Measurements from ENCODE around the gene FBXW7.
"Not testable (repeated sequence)": the region's sequence is repeated elsewhere in the genome, so short reads cannot be mapped to it uniquely, and the experiment has no call there.

Gene FBXW7

DNA sequence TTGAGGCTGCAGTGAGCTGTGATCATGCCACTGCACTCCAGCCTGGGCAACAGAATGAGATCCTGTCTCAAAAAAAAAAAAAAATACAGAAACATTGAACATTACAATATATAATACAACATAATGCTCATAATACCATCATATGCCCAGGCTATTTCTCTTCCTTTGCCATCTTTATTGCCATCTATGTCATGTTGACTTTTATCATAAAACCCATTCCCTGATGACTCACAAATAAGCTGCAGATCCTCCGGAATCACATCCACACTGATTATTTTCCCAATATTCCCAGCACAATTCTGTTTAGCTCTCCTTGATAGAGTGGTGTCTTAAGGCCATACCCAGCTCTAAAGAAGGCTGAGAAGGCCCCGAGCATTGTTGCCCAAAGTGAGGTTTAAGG lies 9.2 kb upstream of the FBXW7 start:
- DNase-seq (ENCODE audit: low spot score): no peak

DNA sequence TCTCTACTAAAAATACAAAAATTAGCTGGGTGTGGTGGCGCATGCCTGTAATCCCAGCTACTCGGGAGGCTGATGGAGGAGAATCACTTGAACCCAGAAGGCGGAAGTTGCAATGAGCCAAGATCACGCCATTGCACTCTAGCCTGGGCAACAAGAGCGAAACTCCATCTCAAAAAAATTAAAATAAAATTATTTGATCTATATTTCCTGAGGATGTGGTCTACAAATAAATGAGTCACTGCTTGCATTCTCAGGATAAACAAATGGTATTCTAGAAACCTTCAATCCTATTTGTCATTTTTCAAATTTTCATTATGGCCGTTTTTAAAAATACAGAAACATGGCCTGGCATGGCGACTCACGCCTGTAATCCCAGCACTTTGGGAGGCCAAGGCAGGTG lies 8.6 kb upstream of the FBXW7 start:
- not testable (repeated sequence) for DNase-seq (ENCODE audit: low spot score)

DNA sequence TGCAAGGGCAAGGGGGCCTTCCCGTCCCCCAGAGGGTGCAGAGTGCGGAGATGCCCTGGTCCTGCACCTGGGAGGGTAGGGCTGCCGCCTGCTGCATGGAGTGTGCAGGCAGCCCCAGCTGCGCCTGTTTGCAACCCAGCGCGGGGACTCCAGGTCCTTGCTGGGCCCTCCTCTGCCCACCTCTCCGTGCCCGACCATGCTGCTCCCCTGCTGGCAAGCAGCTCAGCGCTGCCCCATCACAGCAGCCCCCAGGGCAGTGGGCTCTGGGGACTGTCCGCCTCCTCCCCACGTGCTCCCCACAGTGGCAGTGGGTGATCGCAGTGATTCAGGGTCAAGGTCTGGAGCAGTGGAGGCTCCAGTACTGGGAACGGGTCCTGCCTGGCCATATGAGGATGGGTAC lies 5.0 kb upstream of the FBXW7 start:
- no peak for DNase-seq (ENCODE audit: low spot score)

DNA sequence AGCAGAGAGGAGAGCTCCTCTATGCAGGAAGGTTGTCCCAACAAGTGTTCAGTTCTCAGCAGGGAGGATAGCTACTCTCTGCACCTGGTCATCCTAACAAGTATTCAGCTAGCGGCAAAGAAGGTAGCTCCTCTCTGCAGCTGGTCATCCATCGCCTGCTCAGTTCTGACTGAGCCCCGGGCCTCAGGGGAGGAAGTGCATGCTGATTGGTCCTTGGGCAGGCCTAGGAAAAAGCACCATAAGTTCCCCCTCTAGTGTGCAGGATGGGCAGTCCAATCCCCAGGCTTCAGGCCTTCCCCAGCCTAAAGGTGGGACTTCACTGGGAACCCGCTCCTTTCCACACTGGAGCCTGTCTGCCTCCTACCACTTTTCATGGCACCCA lies 4.4 kb upstream of the FBXW7 start:
- DNase-seq (ENCODE audit: low spot score): no peak

DNA sequence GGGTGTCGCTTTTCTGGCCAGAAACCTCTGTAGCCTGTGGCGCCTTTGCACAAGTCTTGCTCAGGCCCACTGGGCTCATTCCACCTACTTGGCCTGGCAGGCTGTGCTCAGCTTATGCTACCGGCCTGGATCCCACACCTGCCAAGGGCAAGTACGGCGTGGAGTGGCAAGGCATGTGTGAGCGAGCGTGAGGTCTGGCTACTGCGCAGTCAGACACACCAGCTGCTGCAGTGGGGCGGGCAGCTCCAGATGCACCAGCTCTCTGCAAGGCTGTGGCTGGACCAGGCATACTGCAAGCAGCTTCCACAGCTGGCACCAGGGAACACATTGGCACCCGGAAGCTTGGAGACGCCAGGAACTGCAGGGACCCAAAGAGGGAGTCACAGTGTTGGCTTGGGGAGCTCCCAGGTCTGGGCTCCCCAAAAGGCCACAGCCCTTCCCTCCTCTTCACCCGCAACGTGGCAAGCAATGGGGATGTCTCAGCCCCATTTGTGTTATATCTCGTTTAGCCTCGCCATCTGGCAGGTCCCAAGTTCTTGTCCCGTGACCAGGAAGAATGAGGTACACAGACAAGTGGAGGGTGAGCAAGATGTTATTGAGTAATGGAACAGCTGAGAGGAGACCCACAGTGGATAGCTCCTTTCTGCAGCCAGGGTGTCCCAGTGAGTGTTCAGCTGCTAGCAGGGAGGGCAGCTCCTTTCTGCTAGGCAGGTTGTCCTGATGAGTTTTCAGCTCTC lies 3.8 kb upstream of the FBXW7 start:
- DNase-seq (ENCODE audit: low spot score): no peak

DNA sequence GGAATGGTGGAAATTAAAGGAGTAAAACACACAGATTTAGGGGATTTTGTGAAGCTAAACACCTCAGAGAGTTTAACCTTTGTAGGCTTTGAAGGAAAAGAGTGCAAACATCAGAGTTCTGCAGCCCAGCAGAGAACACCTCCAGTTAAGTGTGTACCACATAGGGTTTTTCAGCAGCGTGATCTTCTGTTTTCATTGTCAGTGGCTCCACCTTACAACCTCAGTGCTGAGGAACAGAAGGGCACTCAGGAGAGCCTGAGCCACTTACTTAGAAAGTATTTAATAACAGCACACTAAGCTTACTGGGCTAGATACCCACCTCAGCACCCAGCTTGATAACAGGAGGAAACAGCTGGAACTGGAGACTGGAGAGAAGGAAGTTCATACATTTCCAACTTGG lies 2.0 kb upstream of the FBXW7 start:
- no peak for DNase-seq (ENCODE audit: low spot score)

DNA sequence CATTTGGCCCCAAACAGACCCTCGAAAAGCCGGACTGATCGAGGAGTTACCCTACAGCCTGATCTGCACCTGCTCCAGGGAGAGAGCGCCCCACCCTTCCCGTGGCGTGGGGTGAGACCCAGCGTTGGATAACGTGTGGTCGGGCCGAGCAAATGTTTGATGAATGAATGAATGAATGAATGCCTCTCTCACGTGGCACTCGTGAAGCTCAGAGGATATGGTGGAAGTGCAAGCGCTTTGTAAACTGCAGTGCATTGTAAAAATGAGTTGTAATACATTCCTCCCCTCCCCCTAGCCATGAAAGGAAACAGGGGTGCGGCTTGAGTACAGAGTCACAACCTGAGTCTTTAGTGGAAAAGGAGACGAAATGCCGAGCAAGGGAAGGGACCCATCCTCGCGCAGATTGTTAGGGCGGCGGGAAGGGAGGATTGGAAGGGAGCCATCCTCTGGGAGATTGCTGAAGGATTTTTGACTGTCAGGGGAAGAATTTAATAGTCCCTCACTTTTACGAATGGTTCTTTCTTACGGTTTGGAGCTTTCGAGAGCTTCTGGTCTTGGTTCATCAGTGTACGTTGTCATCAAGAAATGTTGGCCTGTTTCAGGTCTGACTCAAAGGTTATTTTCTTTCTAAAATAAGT lies 772 bp upstream of the FBXW7 start:
- DNase-seq (ENCODE audit: low spot score): no peak

DNA sequence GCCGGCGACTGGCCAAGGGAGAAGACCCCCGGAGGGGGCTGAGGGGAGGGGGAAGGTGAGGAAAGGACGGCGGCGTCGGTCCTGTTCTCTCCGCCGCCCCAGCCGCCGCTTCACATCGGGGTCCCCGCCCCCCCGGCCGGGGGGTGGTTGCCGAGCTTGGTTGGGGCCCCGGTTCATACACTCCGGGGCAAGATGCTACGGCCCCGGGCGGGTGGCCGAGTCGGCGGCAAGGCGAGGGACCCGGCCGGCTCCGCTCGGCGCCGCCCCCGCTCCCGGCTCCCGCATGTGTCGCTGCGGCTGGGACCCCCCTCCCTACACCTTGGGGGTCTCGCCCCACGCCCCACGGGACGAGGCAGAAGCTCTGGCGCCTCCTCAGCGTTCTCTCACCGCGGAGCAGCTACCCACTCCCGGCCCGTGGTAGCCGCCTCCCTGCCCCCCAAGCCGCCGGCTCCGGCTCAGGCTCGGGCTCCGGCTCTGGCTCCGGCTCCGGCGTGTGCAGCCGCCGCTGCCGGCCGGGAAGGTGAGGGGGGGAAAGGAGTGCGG lies 461 bp downstream of the FBXW7 start:
- no peak for DNase-seq (ENCODE audit: low spot score)

DNA sequence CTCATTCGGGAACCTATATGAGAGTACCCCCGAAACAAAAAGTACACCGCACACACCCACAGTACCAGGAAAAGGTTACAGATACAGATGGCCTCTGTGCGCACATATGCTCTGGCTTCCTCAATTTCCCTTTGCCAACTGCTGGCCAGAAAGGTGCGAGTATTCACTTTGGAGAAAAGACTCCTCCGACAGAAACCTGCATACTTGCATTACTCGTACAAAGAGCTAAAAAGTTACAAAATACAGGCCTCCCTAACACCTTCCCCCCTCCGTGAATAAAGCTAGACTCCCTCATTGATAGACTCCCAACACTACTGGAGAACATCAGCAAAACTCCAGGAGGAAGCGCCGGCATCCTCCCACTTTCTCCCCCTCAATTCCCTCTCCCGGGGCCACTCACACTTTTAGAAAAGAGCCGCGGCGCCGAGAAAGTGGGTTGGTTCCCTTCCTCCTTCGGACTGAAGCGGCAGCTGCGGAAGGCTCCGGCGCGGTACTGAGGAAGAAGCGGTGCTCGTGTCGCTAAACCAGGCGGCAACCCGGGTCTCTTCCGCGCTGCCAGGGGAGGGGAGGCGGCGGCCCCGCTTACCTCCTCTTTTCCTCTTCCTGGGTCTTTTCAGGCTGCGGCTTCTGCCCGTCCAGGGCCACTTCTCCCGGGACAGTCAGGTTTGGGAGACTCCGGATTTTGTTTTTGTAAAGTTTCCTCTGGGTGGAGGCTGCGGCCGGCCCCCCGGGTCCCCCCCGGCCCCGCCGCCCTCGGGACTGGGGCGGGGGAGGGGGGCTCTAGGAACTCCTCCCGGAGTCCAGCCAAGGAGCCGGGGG lies 1.1 kb downstream of the FBXW7 start:
- DNase-seq (ENCODE audit: low spot score): peak; percentile 40

DNA sequence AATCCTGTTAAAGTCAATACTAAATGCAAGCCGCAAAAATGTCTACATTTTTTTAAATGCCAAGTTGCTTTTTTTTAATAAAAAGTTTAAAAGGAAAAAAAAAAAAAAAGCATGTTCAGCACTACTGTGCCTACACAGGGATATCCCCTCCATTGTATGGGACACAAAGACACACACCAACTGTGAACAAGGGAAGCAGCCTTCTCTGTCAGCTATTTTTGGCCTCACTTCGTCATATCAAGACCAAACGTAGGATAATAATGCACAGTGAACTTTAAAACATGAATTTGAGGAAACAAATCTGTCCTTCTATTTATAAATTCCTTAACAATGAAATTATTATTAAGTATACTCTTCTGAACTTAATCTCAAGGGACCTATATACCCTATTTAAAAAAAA lies 4.4 kb downstream of the FBXW7 start:
- DNase-seq (ENCODE audit: low spot score): no peak

DNA sequence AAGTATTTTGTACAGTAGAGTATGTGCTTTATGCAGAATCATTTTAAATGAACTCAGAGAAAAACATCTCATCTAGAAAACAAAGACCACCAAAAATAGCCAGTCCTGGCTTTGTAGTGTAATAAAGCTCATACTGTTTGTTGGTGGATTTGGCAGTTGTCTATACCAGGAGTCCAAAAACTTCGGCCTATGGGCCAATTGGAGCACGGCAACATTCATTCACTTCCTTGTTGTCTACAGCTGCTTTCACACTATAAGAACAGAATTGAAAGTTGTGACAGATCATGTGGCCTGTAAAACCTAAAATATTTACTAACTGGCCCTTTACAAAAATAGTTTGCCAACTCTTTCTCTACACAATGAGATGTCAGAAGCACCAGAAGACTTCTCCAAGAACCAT lies 5.3 kb downstream of the FBXW7 start:
- no peak for DNase-seq (ENCODE audit: low spot score)

DNA sequence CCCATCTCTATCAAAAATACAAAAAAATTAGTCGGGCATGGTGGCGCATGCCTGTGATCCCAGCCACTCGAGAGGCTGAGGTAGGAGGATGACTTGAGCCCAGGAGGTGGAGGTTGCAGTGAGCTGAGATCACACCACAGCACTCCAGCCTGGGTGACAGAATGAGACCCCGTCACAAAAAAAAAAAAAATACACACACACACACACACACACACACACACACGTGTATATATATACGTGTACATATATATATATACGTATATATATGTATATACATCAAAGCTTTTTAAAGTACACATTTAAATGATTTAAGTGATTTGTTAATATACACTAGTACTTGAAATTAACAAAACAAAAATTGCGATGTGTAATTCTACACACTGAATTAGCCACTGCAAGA lies 6.0 kb downstream of the FBXW7 start:
- DNase-seq (ENCODE audit: low spot score): no peak

DNA sequence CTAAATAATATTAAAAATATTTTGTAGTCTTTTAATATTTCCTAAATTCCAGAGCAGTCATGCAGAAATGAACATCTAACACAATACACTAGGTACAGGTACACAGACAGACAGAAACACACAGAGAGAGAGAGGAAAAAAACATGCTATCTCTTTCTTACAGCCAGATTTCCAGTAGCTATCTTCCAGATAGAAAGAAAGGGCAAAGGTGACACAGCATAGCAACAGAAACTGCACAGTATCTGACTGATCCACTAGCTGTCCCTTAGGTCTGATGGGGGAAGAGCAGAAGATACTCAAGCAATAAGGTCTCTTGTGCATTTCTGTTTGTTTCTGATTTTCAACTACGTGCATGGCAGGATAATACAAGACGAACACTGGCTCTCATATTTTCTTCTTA lies 7.8 kb downstream of the FBXW7 start:
- DNase-seq (ENCODE audit: low spot score): no peak

DNA sequence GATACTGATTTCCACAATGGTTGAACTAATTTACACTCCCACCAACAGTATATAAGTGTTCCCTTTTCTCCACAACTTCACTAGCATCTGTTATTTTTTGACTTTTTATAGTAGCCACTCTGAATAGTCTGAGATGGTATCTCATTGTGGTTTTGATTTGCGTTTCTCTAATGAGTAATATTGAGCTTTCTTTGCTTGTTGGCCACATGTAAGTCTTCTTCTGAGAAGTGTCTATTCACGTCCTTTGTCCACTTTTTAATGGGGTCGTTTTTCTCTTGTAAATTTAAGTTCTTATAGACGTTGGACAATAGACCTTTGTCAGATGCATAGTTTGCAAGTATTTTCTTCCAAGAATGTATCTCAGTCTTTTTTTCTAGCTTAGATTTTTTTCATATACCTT lies 10.0 kb downstream of the FBXW7 start:
- DNase-seq (ENCODE audit: low spot score): no peak

DNA sequence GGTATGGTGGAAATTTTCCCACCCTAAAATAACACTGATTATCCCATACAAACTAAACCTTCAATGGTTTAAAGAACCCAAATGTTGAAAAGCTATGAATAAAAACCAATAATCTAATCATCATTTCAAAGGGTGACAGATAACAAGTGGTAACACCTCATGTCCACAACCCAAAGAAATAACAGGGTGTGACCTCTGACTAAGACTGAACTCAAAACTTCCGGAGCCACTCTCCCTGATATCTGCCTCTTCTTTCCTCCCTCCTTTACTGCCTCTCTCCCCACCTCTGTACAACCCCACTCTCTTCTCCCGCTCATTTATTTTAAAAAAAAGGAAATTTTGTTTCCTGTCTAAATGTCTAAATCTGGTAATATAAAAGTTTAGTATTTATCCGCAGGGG lies 11.5 kb downstream of the FBXW7 start:
- DNase-seq (ENCODE audit: low spot score): no peak

DNA sequence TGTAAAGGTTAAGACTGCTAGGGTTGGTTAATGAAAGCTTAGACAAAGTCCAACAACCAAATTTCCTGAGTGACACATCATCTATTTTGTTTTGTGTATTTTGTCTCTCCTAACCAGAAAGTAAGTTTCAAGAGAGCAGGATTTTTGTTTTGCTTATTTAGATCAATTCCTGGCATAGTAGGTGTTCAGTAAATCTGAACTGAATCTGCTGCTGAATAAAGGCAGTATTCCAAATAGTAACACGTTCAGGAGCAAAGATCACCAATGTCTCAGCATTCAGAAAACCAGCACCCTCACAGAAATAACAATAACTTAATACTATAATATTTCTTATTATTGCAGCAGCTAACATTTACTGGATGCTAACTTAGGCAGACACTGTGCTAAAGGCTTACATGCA lies 12.2 kb downstream of the FBXW7 start:
- DNase-seq (ENCODE audit: low spot score): no peak

DNA sequence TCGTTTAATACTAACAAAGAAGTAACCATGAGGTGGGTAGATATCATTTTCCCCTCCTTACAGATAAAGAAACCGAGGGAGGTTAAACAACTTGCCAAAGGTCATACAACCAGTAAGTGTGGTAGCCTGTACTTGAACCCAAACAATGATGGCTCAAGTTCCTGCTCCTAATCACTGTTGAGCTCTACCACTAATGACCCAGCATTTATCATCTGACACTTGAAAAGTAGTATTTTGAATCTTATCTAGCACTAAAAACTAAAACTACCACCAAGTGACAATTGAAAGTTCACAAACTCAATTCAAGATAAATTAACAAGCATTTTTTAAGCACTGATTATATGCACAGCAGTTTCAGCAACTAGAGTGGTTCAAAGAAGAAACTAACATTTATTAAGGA lies 13.1 kb downstream of the FBXW7 start:
- DNase-seq (ENCODE audit: low spot score): no peak

DNA sequence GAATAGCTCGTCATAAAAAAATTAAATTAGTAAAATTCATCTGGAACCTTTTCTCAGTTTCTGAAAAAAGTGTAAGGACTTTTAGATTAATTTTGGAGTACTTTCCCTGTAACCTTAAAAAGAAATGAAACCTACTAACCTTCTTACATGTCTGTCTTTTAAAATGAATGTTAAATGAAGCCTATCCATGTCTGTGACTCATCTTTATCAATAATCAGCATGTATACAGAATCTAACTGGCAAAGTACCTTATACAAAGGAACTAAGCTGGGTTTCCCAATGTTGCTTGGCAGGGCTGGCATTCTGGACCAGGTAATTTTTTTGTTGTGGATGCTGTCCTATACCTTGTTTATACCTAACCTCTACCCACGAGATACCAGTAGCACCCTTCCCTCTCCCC lies 13.6 kb downstream of the FBXW7 start:
- DNase-seq (ENCODE audit: low spot score): no peak

DNA sequence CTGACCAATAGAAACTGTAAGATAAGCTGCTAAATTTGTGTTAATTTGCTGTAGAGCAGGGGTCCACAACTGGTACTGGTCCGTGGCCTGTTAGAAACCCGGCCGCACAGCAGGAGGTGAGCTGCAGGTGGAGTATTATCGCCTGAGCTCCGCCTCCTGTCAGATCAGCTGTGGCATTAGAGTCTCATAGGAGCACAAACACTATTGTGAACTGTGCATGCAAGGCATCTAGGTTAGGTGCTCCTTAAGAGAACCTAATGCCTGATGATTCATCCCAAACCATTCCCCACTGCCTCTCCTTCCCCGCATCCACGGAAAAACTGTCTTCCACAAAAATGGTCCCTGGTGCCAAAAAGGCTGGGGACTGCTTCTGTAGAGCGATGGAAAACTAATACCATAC lies 19.7 kb downstream of the FBXW7 start:
- DNase-seq (ENCODE audit: low spot score): no peak

DNA sequence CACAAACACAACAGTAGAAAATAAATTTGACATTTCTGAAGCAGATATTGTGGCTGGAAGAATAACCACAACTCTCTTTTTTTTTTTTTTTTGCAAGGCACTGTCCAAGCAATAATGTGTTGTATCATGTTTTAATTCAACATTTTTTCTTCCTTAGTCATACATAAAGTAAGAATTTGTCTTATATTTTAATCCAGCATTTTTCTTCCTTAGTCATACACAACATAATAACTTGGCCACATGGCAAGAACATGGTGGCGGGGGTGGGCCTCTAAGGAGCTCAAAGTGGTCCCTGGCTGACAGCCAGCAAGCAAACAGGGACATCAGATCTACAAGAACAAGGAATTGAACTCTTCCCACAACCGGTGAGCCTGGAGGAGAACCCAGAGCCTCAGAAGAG lies 20.2 kb downstream of the FBXW7 start:
- peak; percentile 35 for DNase-seq (ENCODE audit: low spot score)

DNA sequence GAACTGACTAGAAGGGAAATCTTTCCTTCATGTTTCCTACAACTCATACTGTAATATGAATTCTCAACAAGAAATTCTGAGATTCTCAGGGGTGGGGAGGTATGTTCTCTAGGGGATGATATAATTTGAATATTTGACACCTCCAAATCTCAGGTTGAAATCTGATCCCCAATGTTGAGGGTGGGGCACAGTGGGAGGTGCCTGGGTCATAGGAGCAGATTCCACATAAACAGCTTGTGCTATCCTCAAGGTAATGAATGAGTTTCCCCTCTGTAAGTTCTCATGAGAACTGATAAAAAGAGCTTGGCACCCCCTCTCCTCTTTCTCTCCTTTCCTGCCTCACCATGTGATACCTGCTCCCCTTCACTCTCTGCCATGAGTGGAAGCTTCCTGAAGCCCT lies 21.5 kb downstream of the FBXW7 start:
- no peak for DNase-seq (ENCODE audit: low spot score)

DNA sequence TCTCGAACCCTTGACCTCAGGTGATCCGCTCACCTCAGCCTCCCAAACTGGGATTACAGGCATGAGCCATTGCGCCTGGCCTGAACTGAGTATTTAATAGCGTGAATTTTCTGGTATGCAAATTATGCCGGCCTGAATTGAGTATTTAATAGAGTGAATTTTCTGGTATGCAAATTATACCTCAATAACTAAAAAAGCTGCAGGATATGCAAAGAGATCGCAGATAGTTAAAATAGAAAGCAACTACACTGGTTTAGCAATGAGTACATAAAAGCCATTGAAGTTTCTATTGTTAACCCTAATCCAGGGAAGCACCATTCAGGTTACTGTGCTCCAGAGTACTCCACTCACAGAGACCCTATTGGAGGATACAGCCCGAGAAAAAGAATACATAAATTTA lies 22.8 kb downstream of the FBXW7 start:
- DNase-seq (ENCODE audit: low spot score): no peak

DNA sequence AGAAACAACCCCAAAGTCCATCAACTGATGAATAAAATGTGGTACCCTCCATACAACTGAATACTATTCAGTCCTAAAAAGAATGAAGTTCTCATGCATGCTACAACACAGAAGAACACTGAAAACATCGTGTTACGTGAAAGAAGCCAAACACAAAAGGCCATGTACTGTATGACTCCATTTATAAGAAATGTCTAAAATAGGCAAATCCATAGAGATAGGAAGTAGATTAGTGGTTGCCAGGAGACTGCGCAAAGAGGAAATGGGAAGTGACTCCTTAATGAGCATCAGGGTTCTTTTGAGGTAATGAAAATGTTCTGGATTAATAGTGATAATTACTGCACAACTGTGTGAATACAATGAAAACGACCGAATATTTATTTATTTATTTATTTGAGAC lies 23.4 kb downstream of the FBXW7 start:
- DNase-seq (ENCODE audit: low spot score): no peak

Data from kidney tubule cell (primary cell).